Adrenal gland (tissue), 12 donors: ENCODE results near the gene LUM. TPM values are rescaled to one million over a fixed set of nuclear protein-coding genes. Genes with fewer than 3 reads are reported as not detected.

Experiments
- DNase-seq, 7 donors: peaks; one replicate each; pipeline ENCODE4 v3.0.0-alpha.2; 2019 to 2020
- H3K27ac ChIP-seq, 5 donors: fragments of 200-600 bp; sonication (generic) in 4 of 5; 1 replicate in 3 of 5; 2 replicates in 2 of 5; pipeline versions ENCODE4 v1.5.1 to v1.8.0; 2016 to 2020; ENCODE audit warnings: mild to moderate bottlenecking in 1 of 5
- H3K27me3 ChIP-seq: fragments of 200-600 bp; 2 replicates; pipeline ENCODE4 v1.8.0; 2021
- H3K36me3 ChIP-seq, 2 donors: fragments of 200-600 bp; replicated peaks in 1 of 2; 1 replicate in 1 of 2; 2 replicates in 1 of 2; pipeline versions ENCODE4 v1.5.1 to v1.8.0; 2018 to 2022
- H3K4me1 ChIP-seq, 2 donors: fragments of 200-600 bp; replicated peaks in 1 of 2; 1 replicate in 1 of 2; 2 replicates in 1 of 2; pipeline versions ENCODE4 v1.5.1 to v1.8.0; 2018 to 2021
- H3K4me3 ChIP-seq, 4 donors: fragments of 200-600 bp; sonication (generic) in 3 of 4; one replicate each; pipeline ENCODE4 v1.5.1; 2016 to 2018
- H3K9me3 ChIP-seq, 3 donors: fragments of 200-600 bp; sonication (generic) in 1 of 3; replicated peaks in 1 of 3; 1 replicate in 2 of 3; 2 replicates in 1 of 3; pipeline versions ENCODE4 v1.5.1 to v1.8.0; 2016 to 2021
- CTCF ChIP-seq, 6 experiments: fragments of 450-650 bp in 4 of 6; fragments of 200-600 bp in 2 of 6; sonication (generic) in 1 of 6; IDR thresholded peaks; 1 replicate in 5 of 6; 2 replicates in 1 of 6; pipeline versions ENCODE4 v1.5.1 to v1.8.0; 2016 to 2021; ENCODE audit warnings: antibody characterized with exemption in 6 of 6, mild to moderate bottlenecking in 2 of 6, moderate library complexity in 1 of 6
- POLR2A ChIP-seq, 2 donors: fragments of 450-650 bp; IDR thresholded peaks; one replicate each; pipeline ENCODE4 v1.6.1; 2017; ENCODE audit warnings: antibody characterized with exemption in 2 of 2, mild to moderate bottlenecking in 2 of 2, moderate library complexity in 1 of 2
- WGBS, 4 donors: extraction: QIAGEN DNeasy Blood & Tissue Kit in 2 of 4; methylation state at CpG; one replicate each; pipeline versions ENCODE4 v1.1.5 to v1.1.7; 2013 to 2017; 5-methylcytosine and 5-hydroxymethylcytosine counted together
- intact Hi-C, 2 donors: fragments of 100-400 bp; cut with DNase I; formaldehyde crosslinking; loops; one replicate each; pipeline versions ENCODE4 v1.14.1 to v1.15.0; 2022 to 2023
- polyA plus RNA-seq, 3 donors: library from polyadenylated mRNA; stranded (reverse); fragments of 200-250 nt in 2 of 3; fragments of 350-450 nt in 1 of 3; fragmentation: Illumina TruSeq in 1 of 3; extraction: RNeasy Lipid Tissue Mini Kit (QIAGEN cat#74804) in 1 of 3; gene quantifications; one replicate each; pipeline ENCODE4 v1.2.3, GENCODE V29; 2013 to 2014
- total RNA-seq, 9 donors: library from RNA; depleted of rRNA in 4 of 9; stranded (reverse); fragments of >200 nt in 4 of 9; fragments of 120-200 nt in 1 of 9; fragmentation: NEBNext Ultra II Directional in 1 of 9; extraction: Animal tissue kit (Norgen Biotek cat#: 25700) in 1 of 9; gene quantifications; one replicate each; pipeline versions ENCODE4 v1.1.0 to v1.2.4, GENCODE V29; 2013 to 2023
- donor health status: healthy with polysubstance abuse.
- donor health status: Bipolar disorder and iron deficiency.
- donor health status: DM: yes; HTN: yes; CAD: no.
- donor health status: DM: no; HTN: no; CAD: no.
- donor health status: DM: no; HTN: no; CAD: no.
- donor health status: DM: yes; HTN: yes; CAD: no.

The LUM gene
- total and polyA plus RNA-seq, 12 donors: 68.2 to 1,150 (median 385) TPM

GRCh38 chr12:91110311-91110924 lies 876 bp downstream of the LUM start:
- Histone ChIP-seq H3K36me3 (no peaks in the 10 kb centered on the region), H3K9me3 (peaks cover 0 to 8% (median 0%) of the 10 kb centered on the region in 3 donors), H3K4me3 (peak overlapping the region in 1 of 4 donors; percentile 30), H3K27me3 (no peaks in the 10 kb centered on the region), H3K4me1 (no peaks in the 10 kb centered on the region), H3K27ac (peak overlapping the region in 2 of 5 donors; percentile 13 to 46)
- intact Hi-C loops: no loop called here
- WGBS, 4 donors: 44 to 60% (median 52%) methylated on average over 5 of the region's 5 CpGs
- no peak for TF ChIP-seq POLR2A (IDR thresholded peaks at IDR 0.05)
- TF ChIP-seq CTCF (IDR thresholded peaks at IDR 0.05): no peak
- no peak for DNase-seq

- TF ChIP-seq POLR2A (IDR thresholded peaks at IDR 0.05) (no peak), CTCF (IDR thresholded peaks at IDR 0.05) (no peak)
- Histone ChIP-seq H3K4me1 (no peaks in the 10 kb centered on the region), H3K27ac (peak overlapping the region in 2 of 5 donors; percentile 13 to 46), H3K9me3 (peaks cover 0 to 8% (median 0%) of the 10 kb centered on the region in 3 donors), H3K27me3 (no peaks in the 10 kb centered on the region), H3K36me3 (no peaks in the 10 kb centered on the region), H3K4me3 (peak overlapping the region in 1 of 4 donors; percentile 30)
- intact Hi-C loops: no loop called here
- 68 to 77% (median 71%) methylated on average over 2 of the region's 2 CpGs for WGBS, 4 donors
- DNase-seq: no peak
Measured at GRCh38 chr12:91109581-91110310, 1.5 kb downstream of the LUM start.

- Histone ChIP-seq H3K4me3 (peak overlapping the region in 1 of 4 donors; percentile 30), H3K4me1 (no peaks in the 10 kb centered on the region), H3K27ac (peak overlapping the region in 1 of 5 donors; percentile 46), H3K27me3 (no peaks in the 10 kb centered on the region), H3K9me3 (peaks cover 0 to 8% (median 0%) of the 10 kb centered on the region in 3 donors), H3K36me3 (no peaks in the 10 kb centered on the region)
- 24 to 34% (median 30%) methylated on average over 7 of the region's 7 CpGs for WGBS, 4 donors
- TF ChIP-seq CTCF (IDR thresholded peaks at IDR 0.05) (peak; percentile 26 to 62 (median 40)), POLR2A (IDR thresholded peaks at IDR 0.05) (no peak)
- intact Hi-C loops: no loop called here
- DNase-seq: peak; percentile 27 to 79 (median 50)
Measured at GRCh38 chr12:91109148-91109564, 2.1 kb downstream of the LUM start.

- peak overlapping the region in 1 of 4 donors; percentile 30 for H3K4me3 ChIP-seq
- no peaks in the 10 kb centered on the region for H3K36me3 ChIP-seq
- H3K4me1 ChIP-seq: no peaks in the 10 kb centered on the region
- peaks cover 0 to 8% (median 0%) of the 10 kb centered on the region in 3 donors for H3K9me3 ChIP-seq
- H3K27ac ChIP-seq: no peak overlapping the region
- 70 to 84% (median 74%) methylated on average over 5 of the region's 5 CpGs for WGBS, 4 donors
- no peak for DNase-seq
- no peak for TF ChIP-seq CTCF (IDR thresholded peaks at IDR 0.05)
- no peak for TF ChIP-seq POLR2A (IDR thresholded peaks at IDR 0.05)
- H3K27me3 ChIP-seq: no peaks in the 10 kb centered on the region
- intact Hi-C loops: no loop called here
Measured at GRCh38 chr12:91108196-91108755, 3.0 kb downstream of the LUM start.
